GM21423 (cell line): ENCODE results near the gene TCEANC2.
"Not testable (repeated sequence)": the region's sequence is repeated elsewhere in the genome, so short reads cannot be mapped to it uniquely, and the experiment has no call there.

Experiments
- ATAC-seq: cut with Tn5 transposase; IDR thresholded peaks from one replicate; pipeline ENCODE4 v1.9.1; 2021; ENCODE audit warnings: mild to moderate bottlenecking, moderate library complexity; ENCODE audit not compliant: unreplicated experiment

TCEANC2 gene

GRCh38 chr1:54081306-54082270 lies 28.2 kb downstream of the TCEANC2 start:
- no peak for ATAC-seq

GRCh38 chr1:54084794-54085193 lies 31.4 kb downstream of the TCEANC2 start:
- no peak for ATAC-seq

GRCh38 chr1:54086754-54087153 lies 33.3 kb downstream of the TCEANC2 start:
- no peak for ATAC-seq

GRCh38 chr1:54088385-54088784 lies 35.0 kb downstream of the TCEANC2 start:
- ATAC-seq, result no peak

GRCh38 chr1:54091666-54092065 lies 38.3 kb downstream of the TCEANC2 start:
- ATAC-seq, result no peak

GRCh38 chr1:54094001-54094729 lies 40.8 kb downstream of the TCEANC2 start:
- no peak for ATAC-seq

- not testable (repeated sequence) for ATAC-seq
Observed at GRCh38 chr1:54094730-54095105, 41.3 kb downstream of the TCEANC2 start.

GRCh38 chr1:54095546-54096226 lies 42.3 kb downstream of the TCEANC2 start:
- no peak for ATAC-seq

GRCh38 chr1:54096227-54096876 lies 42.9 kb downstream of the TCEANC2 start:
- no peak for ATAC-seq

- ATAC-seq, result no peak
Observed at GRCh38 chr1:54096877-54097240, 43.5 kb downstream of the TCEANC2 start.

GRCh38 chr1:54099061-54099610 lies 45.7 kb downstream of the TCEANC2 start:
- no peak for ATAC-seq

GRCh38 chr1:54100500-54100899 lies 47.1 kb downstream of the TCEANC2 start:
- no peak for ATAC-seq

GRCh38 chr1:54103414-54103813 lies 50.0 kb downstream of the TCEANC2 start:
- ATAC-seq, result no peak

GRCh38 chr1:54104613-54105012 lies 51.2 kb downstream of the TCEANC2 start:
- not testable (repeated sequence) for ATAC-seq

- ATAC-seq, result no peak
Observed at GRCh38 chr1:54105080-54105479, 51.7 kb downstream of the TCEANC2 start.

- no peak for ATAC-seq
Observed at GRCh38 chr1:54105736-54106269, 52.4 kb downstream of the TCEANC2 start.

- ATAC-seq, result no peak
Observed at GRCh38 chr1:54107131-54107530, 53.7 kb downstream of the TCEANC2 start.

GRCh38 chr1:54108156-54108555 lies 54.7 kb downstream of the TCEANC2 start:
- ATAC-seq, result no peak

GRCh38 chr1:54109129-54110090 lies 56.0 kb downstream of the TCEANC2 start:
- ATAC-seq, result no peak
